OCI-M2 (cell line): ENCODE measurements around the gene SMTN.
"Not testable (repeated sequence)": the region's sequence is repeated elsewhere in the genome, so short reads cannot be mapped to it uniquely, and the experiment has no call there.

Source experiments
- DNase-seq: peaks from one replicate; lab custom pipeline; 2025; ENCODE audit not compliant: unreplicated experiment; lab: John Stamatoyannopoulos, UW

SMTN gene

GRCh38 chr22:31103111-31103510 lies 22.0 kb downstream of the SMTN start:
- DNase-seq, result no peak

- DNase-seq, result no peak
Measured at GRCh38 chr22:31103899-31104694, 23.0 kb downstream of the SMTN start.

GRCh38 chr22:31104869-31105268 lies 23.8 kb downstream of the SMTN start:
- no peak for DNase-seq

- DNase-seq, result no peak
Measured at GRCh38 chr22:31105282-31105929, 24.3 kb downstream of the SMTN start.

GRCh38 chr22:31106001-31106571 lies 25.0 kb downstream of the SMTN start:
- no peak for DNase-seq

- no peak for DNase-seq
Measured at GRCh38 chr22:31106731-31107177, 25.6 kb downstream of the SMTN start.

- no peak for DNase-seq
Measured at GRCh38 chr22:31107178-31107893, 26.2 kb downstream of the SMTN start, which contains the start of gene SELENOM. TSS of gene SELENOM (minus strand) at chr22:31107568. CDS start at chr22:31107505, 63 bp downstream.

- DNase-seq, result no peak
Measured at GRCh38 chr22:31107894-31108218, 26.7 kb downstream of the SMTN start.

- DNase-seq, result not testable (repeated sequence)
Measured at GRCh38 chr22:31112547-31113091, 31.5 kb downstream of the SMTN start.

- DNase-seq, result no peak
Measured at GRCh38 chr22:31118046-31118820, 37.1 kb downstream of the SMTN start.

- DNase-seq, result no peak
Measured at GRCh38 chr22:31119026-31119717, 38.1 kb downstream of the SMTN start.

GRCh38 chr22:31120230-31120629 lies 39.1 kb downstream of the SMTN start:
- DNase-seq, result no peak

- DNase-seq, result no peak
Measured at GRCh38 chr22:31120642-31121041, 39.5 kb downstream of the SMTN start.

- no peak for DNase-seq
Measured at GRCh38 chr22:31121403-31121802, 40.3 kb downstream of the SMTN start.

- DNase-seq, result no peak
Measured at GRCh38 chr22:31122196-31122531, 41.0 kb downstream of the SMTN start.

GRCh38 chr22:31122532-31123291 lies 41.6 kb downstream of the SMTN start, which contains the start of gene INPP5J:
TSS of gene INPP5J (plus strand) at chr22:31122966. CDS start at chr22:31123015, 49 bp downstream.
- DNase-seq, result no peak

GRCh38 chr22:31123292-31123602 lies 42.1 kb downstream of the SMTN start:
- DNase-seq, result no peak

- no peak for DNase-seq
Measured at GRCh38 chr22:31124290-31124689, 43.2 kb downstream of the SMTN start.

- no peak for DNase-seq
Measured at GRCh38 chr22:31124811-31125465, 43.8 kb downstream of the SMTN start.
